Parathyroid adenoma (tissue), 2 donors: ENCODE results near the gene HLA-DOB.

Experiments
- H2AFZ ChIP-seq: fragments of 300-600 bp; sonication (generic); one replicate; pipeline ENCODE4 v1.7.0; 2017; ENCODE audit warnings: antibody characterized with exemption, mild to moderate bottlenecking
- H3K27ac ChIP-seq: fragments of 300-600 bp; sonication (generic); one replicate; pipeline ENCODE4 v1.7.0; 2017
- H3K27me3 ChIP-seq: fragments of 300-600 bp; sonication (generic); one replicate; pipeline ENCODE4 v1.7.0; 2017; ENCODE audit warnings: low read length; ENCODE audit not compliant: control insufficient read depth, insufficient read depth
- H3K36me3 ChIP-seq: fragments of 300-600 bp; sonication (generic); one replicate; pipeline ENCODE4 v1.7.0; 2017; ENCODE audit warnings: low read length; ENCODE audit not compliant: control insufficient read depth, insufficient read depth
- H3K4me1 ChIP-seq: fragments of 300-600 bp; sonication (generic); one replicate; pipeline ENCODE4 v1.7.0; 2017; ENCODE audit warnings: control low read depth
- H3K4me2 ChIP-seq: fragments of 300-600 bp; sonication (generic); one replicate; pipeline ENCODE4 v1.7.0; 2017; ENCODE audit warnings: low read length
- H3K4me3 ChIP-seq: fragments of 300-600 bp; sonication (generic); one replicate; pipeline ENCODE4 v1.7.0; 2017; ENCODE audit warnings: low read depth, low read length
- H3K79me2 ChIP-seq: fragments of 300-600 bp; sonication (generic); one replicate; pipeline ENCODE4 v1.7.0; 2017; ENCODE audit warnings: control low read depth
- H3K9ac ChIP-seq: fragments of 300-600 bp; sonication (generic); one replicate; pipeline ENCODE4 v1.7.0; 2017; ENCODE audit warnings: mild to moderate bottlenecking
- H3K9me3 ChIP-seq: fragments of 300-600 bp; sonication (generic); one replicate; pipeline ENCODE4 v1.7.0; 2017; ENCODE audit warnings: low read length; ENCODE audit not compliant: control insufficient read depth
- CTCF ChIP-seq: fragments of 300-600 bp; sonication (generic); IDR thresholded peaks from one replicate; pipeline ENCODE4 v1.7.0; 2017; ENCODE audit warnings: antibody characterized with exemption, mild to moderate bottlenecking
- donor health status: primary hyperparathyroidism.

HLA-DOB gene

DNA sequence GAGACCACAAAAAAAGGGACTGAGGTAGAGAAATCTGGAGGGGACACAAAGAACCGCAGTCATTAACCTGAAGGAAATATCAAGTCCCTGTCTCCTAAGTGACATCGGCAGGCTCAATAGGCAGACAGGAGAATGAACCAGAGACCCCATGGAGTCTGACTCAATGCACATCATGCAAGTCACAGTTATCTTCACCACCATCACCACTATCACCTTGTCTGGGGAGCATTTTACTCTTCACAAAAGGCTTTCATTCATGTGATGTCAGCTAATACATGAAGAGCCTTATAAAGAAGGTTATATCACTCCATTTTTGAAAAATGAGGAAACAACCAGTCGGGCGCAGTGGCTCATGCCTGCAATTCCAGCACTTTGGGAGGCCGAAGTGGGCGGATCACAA, 32.3 kb upstream of the HLA-DOB start:
- Histone ChIP-seq H3K9ac (no peak overlapping the region), H2AFZ (no peak overlapping the region), H3K79me2 (no peaks in the 10 kb centered on the region), H3K27ac (no peak overlapping the region), H3K36me3 (no peaks in the 10 kb centered on the region), H3K27me3 (no peaks in the 10 kb centered on the region), H3K4me1 (no peaks in the 10 kb centered on the region), H3K4me3 (no peak overlapping the region), H3K9me3 (no peaks in the 10 kb centered on the region), H3K4me2 (no peak overlapping the region)
- no peak for TF ChIP-seq CTCF

DNA sequence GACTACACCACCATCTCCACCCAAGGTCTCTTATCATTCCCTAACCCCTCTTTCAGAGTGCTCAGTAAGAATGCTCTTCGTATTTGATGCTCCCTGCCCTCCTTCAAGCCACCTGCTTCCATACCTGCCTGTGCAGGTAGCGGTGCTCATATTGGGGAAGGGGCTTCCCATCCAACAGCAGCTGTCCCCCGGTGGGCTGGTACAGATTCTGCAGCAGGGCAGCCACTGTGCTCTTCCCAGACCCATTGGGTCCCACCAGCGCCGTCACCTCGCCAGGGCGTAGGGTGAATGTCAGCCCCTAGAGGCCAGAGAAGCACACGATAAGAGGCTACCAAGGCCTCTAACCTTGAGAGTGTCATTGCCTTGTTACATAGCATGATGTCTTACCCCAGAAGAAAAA, 31.0 kb upstream of the HLA-DOB start:
- no peak overlapping the region for H3K27ac ChIP-seq
- no peaks in the 10 kb centered on the region for H3K36me3 ChIP-seq
- no peaks in the 10 kb centered on the region for H3K27me3 ChIP-seq
- no peak for TF ChIP-seq CTCF
- H3K9me3 ChIP-seq = no peaks in the 10 kb centered on the region
- no peak overlapping the region for H3K4me3 ChIP-seq
- H3K9ac ChIP-seq = no peak overlapping the region
- no peaks in the 10 kb centered on the region for H3K79me2 ChIP-seq
- no peak overlapping the region for H2AFZ ChIP-seq
- H3K4me2 ChIP-seq = no peak overlapping the region
- no peaks in the 10 kb centered on the region for H3K4me1 ChIP-seq

GRCh38 chr6:32847004-32847403, 30.2 kb upstream of the HLA-DOB start:
- Histone ChIP-seq H3K4me2 (no peak overlapping the region), H3K79me2 (no peaks in the 10 kb centered on the region), H3K9me3 (no peaks in the 10 kb centered on the region), H3K27ac (no peak overlapping the region), H2AFZ (no peak overlapping the region), H3K36me3 (no peaks in the 10 kb centered on the region), H3K4me3 (no peak overlapping the region), H3K4me1 (no peaks in the 10 kb centered on the region), H3K27me3 (no peaks in the 10 kb centered on the region), H3K9ac (no peak overlapping the region)
- no peak for TF ChIP-seq CTCF

GRCh38 chr6:32845384-32845884, 28.6 kb upstream of the HLA-DOB start:
- no peak overlapping the region for H3K4me2 ChIP-seq
- H3K27me3 ChIP-seq = no peaks in the 10 kb centered on the region
- H3K9me3 ChIP-seq = no peaks in the 10 kb centered on the region
- no peaks in the 10 kb centered on the region for H3K36me3 ChIP-seq
- no peaks in the 10 kb centered on the region for H3K79me2 ChIP-seq
- H3K9ac ChIP-seq = no peak overlapping the region
- no peak overlapping the region for H3K27ac ChIP-seq
- H2AFZ ChIP-seq = no peak overlapping the region
- no peak for TF ChIP-seq CTCF
- H3K4me3 ChIP-seq = peak overlapping the region; percentile 87
- H3K4me1 ChIP-seq = no peaks in the 10 kb centered on the region

- H3K79me2 ChIP-seq = no peaks in the 10 kb centered on the region
- no peak for TF ChIP-seq CTCF
- peak overlapping the region; percentile 91 for H2AFZ ChIP-seq
- H3K4me1 ChIP-seq = no peaks in the 10 kb centered on the region
- H3K36me3 ChIP-seq = no peaks in the 10 kb centered on the region
- H3K9me3 ChIP-seq = no peaks in the 10 kb centered on the region
- no peak overlapping the region for H3K9ac ChIP-seq
- peak overlapping the region; percentile 87 for H3K27ac ChIP-seq
- peak overlapping the region; percentile 87 for H3K4me3 ChIP-seq
- no peaks in the 10 kb centered on the region for H3K27me3 ChIP-seq
- peak overlapping the region; percentile 90 for H3K4me2 ChIP-seq
Observed at GRCh38 chr6:32844839-32845383, 28.1 kb upstream of the HLA-DOB start.
